ENCODE data around the gene ST7.

DNA sequence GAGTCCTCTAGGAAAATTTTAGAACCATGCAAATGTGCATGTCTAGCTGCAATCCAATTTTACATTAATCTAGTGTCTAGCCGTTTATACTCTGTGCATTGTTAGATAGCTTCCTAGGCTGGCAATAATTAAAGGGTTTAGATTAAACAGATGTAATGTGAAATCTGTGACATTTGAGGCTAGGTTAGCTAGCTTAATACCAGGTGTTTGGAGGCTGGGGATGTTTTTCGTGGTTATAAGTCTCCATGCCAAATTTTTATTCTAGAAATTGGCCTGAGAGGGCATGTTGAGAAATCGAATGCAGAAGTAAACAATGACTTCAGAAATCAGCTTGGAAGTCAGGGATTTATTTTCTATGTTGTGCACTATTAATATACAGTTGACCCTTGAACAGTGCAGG, 94.2 kb downstream of the ST7 start:
- TF ChIP-seq GATA3 (IDR thresholded peaks at IDR 0.05; ENCODE audit: low read depth, low read length) (no peak), GATA2 (IDR thresholded peaks at IDR 0.05; ENCODE audit: low read depth, low read length) (no peak)

All from SH-SY5Y (cell line).